Body of pancreas (tissue), 4 donors: ENCODE data around the gene SYCE1L. TPM values are rescaled to one million over a fixed set of nuclear protein-coding genes. Genes with fewer than 3 reads are reported as not detected.

Experiments used
- ATAC-seq: fragments of 150-250 bp; one replicate; pipeline ENCODE4 v1.9.1; 2016
- DNase-seq, 4 donors: peaks; one replicate each; pipeline ENCODE4 v3.0.0-alpha.2; 2019
- H3K27ac ChIP-seq, 4 donors: fragments of 200-600 bp; sonication (generic); 1 replicate in 3 of 4; 2 replicates in 1 of 4; pipeline versions ENCODE4 v1.5.1 to v1.6.1; 2016 to 2019; ENCODE audit warnings: mild to moderate bottlenecking in 1 of 4, mixed read lengths in 1 of 4, moderate library complexity in 1 of 4
- H3K27me3 ChIP-seq, 2 donors: fragments of 200-600 bp; sonication (generic); one replicate each; pipeline ENCODE4 v1.6.0; 2016; ENCODE audit warnings: mild to moderate bottlenecking in 1 of 2
- H3K36me3 ChIP-seq, 2 donors: fragments of 200-600 bp; sonication (generic); replicated peaks in 1 of 2; 2 replicates each; pipeline ENCODE4 v1.5.1; 2016; ENCODE audit warnings: low read depth in 2 of 2; ENCODE audit not compliant: insufficient read depth in 1 of 2
- H3K4me1 ChIP-seq: fragments of 200-600 bp; sonication (generic); one replicate; pipeline ENCODE4 v1.6.0; 2016
- H3K4me3 ChIP-seq, 2 donors: fragments of 200-600 bp; sonication (generic); 1 replicate in 1 of 2; 2 replicates in 1 of 2; pipeline ENCODE4 v1.5.1; 2016 to 2019
- H3K9me3 ChIP-seq, 3 donors: fragments of 200-600 bp; sonication (generic); 1 replicate in 2 of 3; 2 replicates in 1 of 3; pipeline ENCODE4 v1.5.1; 2016
- POLR2A ChIP-seq, 3 donors: fragments of 450-650 bp; IDR thresholded peaks; one replicate each; pipeline ENCODE4 v1.6.1; 2016; ENCODE audit warnings: antibody characterized with exemption in 3 of 3, mild to moderate bottlenecking in 2 of 3
- WGBS, 2 donors: methylation state at CpG; one replicate each; pipeline ENCODE4 v1.1.5; 2017; 5-methylcytosine and 5-hydroxymethylcytosine counted together
- intact Hi-C: fragments of 100-400 bp; cut with DNase I; formaldehyde crosslinking; loops from one replicate; pipeline ENCODE4 v1.15.1; 2023
- total RNA-seq, 2 donors: library from RNA; depleted of rRNA; stranded (reverse); fragments of >200 nt; gene quantifications; one replicate each; pipeline ENCODE4 v1.1.0, GENCODE V29; 2016
- TF ChIP-seq, protein P1 (sequence below), 7 experiments: fragments of 450-650 bp in 4 of 7; fragments of 200-600 bp in 3 of 7; sonication (generic) in 3 of 7; IDR thresholded peaks; one replicate each; pipeline ENCODE4 v1.5.1; 2016 to 2019; ENCODE audit warnings: antibody characterized with exemption in 7 of 7

The SYCE1L gene
- total RNA-seq, 2 donors from 2014 or later = 1.0 TPM; not detected in 1

DNA sequence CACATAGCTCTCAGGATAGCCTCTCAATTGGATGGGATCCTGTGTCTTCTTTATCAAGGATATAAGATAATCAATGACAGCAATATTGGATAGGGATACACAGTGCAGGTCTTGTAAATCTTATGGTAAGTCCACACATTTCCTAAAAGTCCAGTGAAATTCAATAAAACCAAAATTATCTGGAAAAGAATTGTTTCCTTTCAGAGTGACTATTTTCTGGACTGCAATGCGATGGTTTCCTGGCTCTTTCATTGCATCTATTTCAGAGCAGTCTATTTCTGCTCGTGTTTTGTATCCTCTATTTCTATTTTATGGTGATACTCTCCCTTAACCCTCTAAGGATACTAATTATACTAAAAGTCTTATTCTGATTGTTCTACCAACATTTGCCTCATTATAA is 32.5 kb upstream of the SYCE1L start:
- no peaks in the 10 kb centered on the region for H3K36me3 ChIP-seq
- ATAC-seq (no peak), DNase-seq (no peak)
- no peak overlapping the region for H3K27ac ChIP-seq
- WGBS, 2 donors = 49 to 57% methylated on average over 2 of the region's 2 CpGs
- H3K27me3 ChIP-seq = no peaks in the 10 kb centered on the region
- H3K4me3 ChIP-seq = no peak overlapping the region
- intact Hi-C loops = no loop called here
- H3K9me3 ChIP-seq = no peaks in the 10 kb centered on the region
- H3K4me1 ChIP-seq = no peaks in the 10 kb centered on the region
- TF ChIP-seq, protein P1, sequence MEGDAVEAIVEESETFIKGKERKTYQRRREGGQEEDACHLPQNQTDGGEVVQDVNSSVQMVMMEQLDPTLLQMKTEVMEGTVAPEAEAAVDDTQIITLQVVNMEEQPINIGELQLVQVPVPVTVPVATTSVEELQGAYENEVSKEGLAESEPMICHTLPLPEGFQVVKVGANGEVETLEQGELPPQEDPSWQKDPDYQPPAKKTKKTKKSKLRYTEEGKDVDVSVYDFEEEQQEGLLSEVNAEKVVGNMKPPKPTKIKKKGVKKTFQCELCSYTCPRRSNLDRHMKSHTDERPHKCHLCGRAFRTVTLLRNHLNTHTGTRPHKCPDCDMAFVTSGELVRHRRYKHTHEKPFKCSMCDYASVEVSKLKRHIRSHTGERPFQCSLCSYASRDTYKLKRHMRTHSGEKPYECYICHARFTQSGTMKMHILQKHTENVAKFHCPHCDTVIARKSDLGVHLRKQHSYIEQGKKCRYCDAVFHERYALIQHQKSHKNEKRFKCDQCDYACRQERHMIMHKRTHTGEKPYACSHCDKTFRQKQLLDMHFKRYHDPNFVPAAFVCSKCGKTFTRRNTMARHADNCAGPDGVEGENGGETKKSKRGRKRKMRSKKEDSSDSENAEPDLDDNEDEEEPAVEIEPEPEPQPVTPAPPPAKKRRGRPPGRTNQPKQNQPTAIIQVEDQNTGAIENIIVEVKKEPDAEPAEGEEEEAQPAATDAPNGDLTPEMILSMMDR (IDR thresholded peaks at IDR 0.05) = no peak
- no peak for TF ChIP-seq POLR2A (IDR thresholded peaks at IDR 0.05)

GRCh38 chr16:77168901-77169300 is 30.3 kb upstream of the SYCE1L start:
- H3K27me3 ChIP-seq = no peaks in the 10 kb centered on the region
- H3K4me3 ChIP-seq = no peak overlapping the region
- no peak overlapping the region for H3K27ac ChIP-seq
- no peaks in the 10 kb centered on the region for H3K36me3 ChIP-seq
- intact Hi-C loops = no loop called here
- DNase-seq (no peak), ATAC-seq (no peak)
- TF ChIP-seq, protein P1 (IDR thresholded peaks at IDR 0.05) = no peak
- TF ChIP-seq POLR2A (IDR thresholded peaks at IDR 0.05) = no peak
- no peaks in the 10 kb centered on the region for H3K9me3 ChIP-seq
- WGBS, 2 donors = 51 to 71% methylated on average over 4 of the region's 4 CpGs
- no peaks in the 10 kb centered on the region for H3K4me1 ChIP-seq

DNA sequence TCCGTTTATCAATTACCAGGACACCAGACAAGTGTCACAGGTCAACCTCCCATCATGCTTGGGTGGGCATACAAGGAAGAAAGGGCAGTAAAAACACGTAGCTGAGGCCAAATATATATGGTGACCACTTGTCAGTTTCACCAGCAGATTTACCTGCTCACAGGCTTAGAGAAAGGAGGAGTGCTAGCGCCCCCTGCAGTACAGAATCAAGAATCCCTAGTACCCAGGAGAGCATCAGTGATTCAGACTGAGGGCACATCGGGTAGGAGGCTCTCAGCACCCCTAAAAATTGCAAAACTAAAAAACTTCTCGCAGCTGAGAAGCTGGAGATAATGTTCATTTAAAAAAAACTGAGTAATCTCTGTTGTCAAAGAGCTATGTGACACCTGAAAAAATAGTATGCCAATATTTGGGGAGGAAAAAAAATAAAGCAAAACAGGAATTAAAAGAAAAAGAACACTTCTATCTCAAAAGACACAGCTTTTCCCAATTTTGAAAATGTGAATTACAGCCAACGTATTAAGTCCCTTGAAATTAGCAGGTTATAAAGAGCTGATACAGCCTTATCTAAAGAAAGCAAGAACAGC is 29.5 kb upstream of the SYCE1L start:
- Histone ChIP-seq H3K4me1 (no peaks in the 10 kb centered on the region), H3K27me3 (no peaks in the 10 kb centered on the region), H3K9me3 (no peaks in the 10 kb centered on the region), H3K36me3 (no peaks in the 10 kb centered on the region), H3K27ac (no peak overlapping the region), H3K4me3 (no peak overlapping the region)
- peak; percentile 34 to 60 (median 54) for DNase-seq
- TF ChIP-seq POLR2A (IDR thresholded peaks at IDR 0.05) = no peak
- TF ChIP-seq, protein P1 (IDR thresholded peaks at IDR 0.05) = peak in 6 of 7 experiments; percentile 33 to 52 (median 46)
- intact Hi-C loops = loop anchor here (5.0 kb wide), 1 partner anchor 1382 kb away; no protein-coding TSS in a partner anchor
- ATAC-seq = no peak
- 11 to 20% methylated on average over 6 of the region's 6 CpGs for WGBS, 2 donors

GRCh38 chr16:77170805-77171204 is 28.4 kb upstream of the SYCE1L start:
- TF ChIP-seq, protein P1 (IDR thresholded peaks at IDR 0.05) = no peak
- TF ChIP-seq POLR2A (IDR thresholded peaks at IDR 0.05) = no peak
- intact Hi-C loops = loop anchor here (5.0 kb wide), 1 partner anchor 1384 kb away; no protein-coding TSS in a partner anchor
- 32 to 41% methylated on average over 4 of the region's 4 CpGs for WGBS, 2 donors

More at GRCh38 chr16:77170805-77171204, 28.4 kb upstream of the SYCE1L start:
- H3K27me3 ChIP-seq = no peaks in the 10 kb centered on the region
- H3K36me3 ChIP-seq = no peaks in the 10 kb centered on the region
- H3K4me1 ChIP-seq = no peaks in the 10 kb centered on the region
- H3K27ac ChIP-seq = no peak overlapping the region
- no peak overlapping the region for H3K4me3 ChIP-seq
- no peak for ATAC-seq
- no peak for DNase-seq
- no peaks in the 10 kb centered on the region for H3K9me3 ChIP-seq
